Astrocyte of the spinal cord (primary cell): Measurements from ENCODE around the gene HCRT.

Experiments
- DNase-seq: peaks from one replicate; pipeline ENCODE4 v3.0.0; 2011; ENCODE audit warnings: low read depth, low spot score
- H3K4me3 ChIP-seq: 2 replicates; pipeline ENCODE4 v1.5.1; 2011; ENCODE audit warnings: low read depth, mild to moderate bottlenecking, low read length, moderate library complexity
- CTCF ChIP-seq: IDR thresholded peaks from 2 replicates; pipeline ENCODE4 v1.5.1; 2012; ENCODE audit warnings: low read depth, mild to moderate bottlenecking, low read length, inconsistent platforms
- in situ Hi-C: cut with HindIII; loops from 2 replicates; pipeline ENCODE4 v1.10.0; 2017; ENCODE audit warnings: low sequenced_read_pairs

The HCRT gene

GRCh38 chr17:42169351-42169750, 15.9 kb downstream of the HCRT start:
- no peak for DNase-seq
- in situ Hi-C loops = no loop called here
- no peak for TF ChIP-seq CTCF
- H3K4me3 ChIP-seq = no peak overlapping the region

DNA sequence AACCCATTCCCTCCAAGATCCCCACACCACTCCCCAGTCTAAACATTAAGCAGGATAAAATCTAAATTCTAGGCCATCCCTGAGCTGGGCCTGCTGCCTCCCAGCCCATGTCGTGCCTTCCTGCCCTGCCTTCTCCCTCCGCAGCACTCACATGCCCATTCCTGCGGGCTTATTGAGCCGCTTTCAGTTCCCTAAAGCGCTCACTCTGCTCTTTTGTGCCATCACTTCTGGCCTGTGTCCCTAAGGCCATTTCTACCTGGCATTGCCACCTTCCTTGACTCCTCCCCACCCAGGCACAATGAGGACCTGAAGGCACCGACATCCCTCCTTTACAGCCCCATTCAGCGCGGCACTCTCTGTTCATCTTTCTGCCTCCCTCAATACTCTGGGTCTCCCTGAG, 17.4 kb downstream of the HCRT start:
- no peak for TF ChIP-seq CTCF
- no peak for DNase-seq
- in situ Hi-C loops = no loop called here
- H3K4me3 ChIP-seq = no peak overlapping the region

- no peak for DNase-seq
- no peak for TF ChIP-seq CTCF
- H3K4me3 ChIP-seq = no peak overlapping the region
- in situ Hi-C loops = no loop called here
Observed at GRCh38 chr17:42166196-42166763, 19.0 kb downstream of the HCRT start.

GRCh38 chr17:42165751-42166150, 19.5 kb downstream of the HCRT start:
- H3K4me3 ChIP-seq = no peak overlapping the region
- in situ Hi-C loops = no loop called here
- no peak for TF ChIP-seq CTCF
- no peak for DNase-seq

- in situ Hi-C loops = no loop called here
- no peak for TF ChIP-seq CTCF
- no peak for DNase-seq
- no peak overlapping the region for H3K4me3 ChIP-seq
Observed at GRCh38 chr17:42163696-42164407, 21.4 kb downstream of the HCRT start.

GRCh38 chr17:42163113-42163512, 22.1 kb downstream of the HCRT start:
- H3K4me3 ChIP-seq = no peak overlapping the region
- TF ChIP-seq CTCF = peak; percentile 44
- no peak for DNase-seq
- in situ Hi-C loops = no loop called here
